Activated T-helper 2 cell treated with anti-CD3 and anti-CD28 coated beads, Interferon-gamma antibody, Interleukin-2, Interleukin-4, amounts not matched to agents 10 μg/mL and 5 μg/mL and 100 μg/mL, durations not matched to agents 14 hours and 24 hours and 36 hours (primary cell): ENCODE results near the gene MRPS31. TPM values are rescaled to one million over a fixed set of nuclear protein-coding genes. Genes with fewer than 3 reads are reported as not detected.
"Not testable (repeated sequence)": the region's sequence is repeated elsewhere in the genome, so short reads cannot be mapped to it uniquely, and the experiment has no call there.

ENCODE experiments used
- DNase-seq: peaks from one replicate; pipeline ENCODE4 v3.0.0; 2021; ENCODE audit warnings: low spot score
- H3K27ac Mint-ChIP-seq: one replicate; pipeline ENCODE4 v1.8.0; 2021; ENCODE audit warnings: mixed read lengths
- H3K27me3 Mint-ChIP-seq: one replicate; pipeline ENCODE4 v1.8.0; 2021; ENCODE audit warnings: low read depth, mixed read lengths
- H3K36me3 Mint-ChIP-seq: one replicate; pipeline ENCODE4 v1.8.0; 2021; ENCODE audit warnings: low read depth, mixed read lengths
- H3K4me1 Mint-ChIP-seq: one replicate; pipeline ENCODE4 v1.8.0; 2021; ENCODE audit warnings: low read depth, mixed read lengths
- H3K4me3 Mint-ChIP-seq: one replicate; pipeline ENCODE4 v1.8.0; 2021; ENCODE audit warnings: low read depth, mild to moderate bottlenecking, moderate library complexity, mixed read lengths
- H3K9me3 Mint-ChIP-seq: one replicate; pipeline ENCODE4 v1.8.0; 2021; ENCODE audit warnings: mixed read lengths
- intact Hi-C: fragments of 100-400 bp; cut with micrococcal nuclease; formaldehyde crosslinking; loops from one replicate; pipeline ENCODE4 v1.15.1; 2023
- total RNA-seq: library from RNA; stranded (reverse); gene quantifications from 2 replicates; pipeline ENCODE4 v1.2.3, GENCODE V29; 2022

Gene MRPS31
- total RNA-seq, 1 donor from 2014 or later = 43.1 TPM

DNA sequence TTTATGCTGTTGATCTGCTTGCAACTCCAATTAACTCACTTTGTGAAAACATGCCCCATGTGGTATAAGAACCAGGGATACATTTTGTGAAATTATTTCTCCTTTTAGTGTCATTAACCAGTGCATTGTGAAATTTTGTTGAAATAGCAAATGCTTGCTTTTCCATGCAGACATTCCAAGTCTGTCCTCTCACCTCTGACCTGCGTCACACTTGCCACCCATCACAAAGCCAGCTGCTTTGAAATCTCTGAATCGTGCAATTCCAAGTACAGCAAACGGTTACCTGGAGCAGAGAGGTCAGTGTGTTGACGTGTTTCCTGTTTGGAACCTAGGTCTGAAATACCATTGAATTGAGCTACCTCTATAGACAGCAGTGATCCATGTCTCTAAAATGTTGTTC, 13.6 kb upstream of the MRPS31 start:
- intact Hi-C loops = loop anchor here (10.0 kb wide), 2 partner anchors 680 to 1590 kb away; no protein-coding TSS in a partner anchor
- no peak overlapping the region for H3K4me3 Mint-ChIP-seq

DNA sequence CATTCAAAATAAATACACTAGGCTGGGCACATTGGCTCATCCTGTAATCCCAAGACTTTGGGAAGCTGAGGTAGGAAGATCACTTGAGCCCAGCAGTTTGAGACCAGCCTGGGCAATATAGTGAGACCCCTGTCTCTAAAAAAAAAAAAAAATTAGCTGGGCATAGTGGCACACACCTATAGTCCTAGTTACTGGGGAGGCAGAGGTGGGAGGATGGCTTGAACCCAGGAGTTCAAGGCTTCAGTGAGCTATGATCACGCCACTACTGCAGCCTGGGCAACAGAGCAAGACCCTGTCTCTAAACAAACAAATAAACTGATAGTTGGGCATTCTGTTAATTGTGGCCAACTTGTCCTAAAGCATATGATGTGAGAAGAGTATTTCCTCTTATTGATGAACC, 12.0 kb upstream of the MRPS31 start:
- H3K4me1 Mint-ChIP-seq = peaks cover 28% of the 10 kb centered on the region
- H3K36me3 Mint-ChIP-seq, H3K27me3 Mint-ChIP-seq, H3K9me3 Mint-ChIP-seq, H3K27ac Mint-ChIP-seq, H3K4me3 Mint-ChIP-seq, DNase-seq: not testable (repeated sequence)
- intact Hi-C loops = loop anchor here (10.0 kb wide), 2 partner anchors 678 to 1592 kb away; no protein-coding TSS in a partner anchor

More for the DNA sequence above, 13.6 kb upstream of the MRPS31 start:
- Mint-ChIP-seq H3K4me1 (peaks cover 26% of the 10 kb centered on the region), H3K9me3 (no peaks in the 10 kb centered on the region), H3K27me3 (no peaks in the 10 kb centered on the region), H3K27ac (no peak overlapping the region), H3K36me3 (no peaks in the 10 kb centered on the region)
- DNase-seq = no peak

DNA sequence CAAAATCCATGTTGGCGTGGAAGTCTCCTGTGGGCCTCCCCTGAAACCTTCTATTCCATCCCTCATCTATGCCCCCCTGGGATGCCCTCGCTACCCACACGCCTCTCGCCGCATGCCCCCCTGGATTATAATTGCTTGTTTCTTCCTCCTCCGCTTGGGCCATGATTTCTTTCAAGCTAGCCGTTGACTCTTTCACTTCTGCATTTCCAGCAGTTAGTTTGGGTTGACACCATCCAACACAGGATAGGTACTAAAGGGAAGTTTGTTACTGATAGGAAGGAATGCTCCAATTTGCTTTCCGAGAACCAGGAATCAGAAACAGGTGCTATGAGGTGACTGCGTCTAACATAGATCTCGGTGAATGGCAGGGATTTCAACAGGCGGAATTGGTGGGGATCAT, 10.7 kb upstream of the MRPS31 start:
- DNase-seq = no peak
- Mint-ChIP-seq H3K4me3 (no peak overlapping the region), H3K4me1 (peaks cover 27% of the 10 kb centered on the region), H3K27ac (no peak overlapping the region), H3K27me3 (no peaks in the 10 kb centered on the region), H3K9me3 (no peaks in the 10 kb centered on the region), H3K36me3 (no peaks in the 10 kb centered on the region)
- intact Hi-C loops = loop anchor here (10.0 kb wide), 2 partner anchors 677 to 1593 kb away; no protein-coding TSS in a partner anchor

DNA sequence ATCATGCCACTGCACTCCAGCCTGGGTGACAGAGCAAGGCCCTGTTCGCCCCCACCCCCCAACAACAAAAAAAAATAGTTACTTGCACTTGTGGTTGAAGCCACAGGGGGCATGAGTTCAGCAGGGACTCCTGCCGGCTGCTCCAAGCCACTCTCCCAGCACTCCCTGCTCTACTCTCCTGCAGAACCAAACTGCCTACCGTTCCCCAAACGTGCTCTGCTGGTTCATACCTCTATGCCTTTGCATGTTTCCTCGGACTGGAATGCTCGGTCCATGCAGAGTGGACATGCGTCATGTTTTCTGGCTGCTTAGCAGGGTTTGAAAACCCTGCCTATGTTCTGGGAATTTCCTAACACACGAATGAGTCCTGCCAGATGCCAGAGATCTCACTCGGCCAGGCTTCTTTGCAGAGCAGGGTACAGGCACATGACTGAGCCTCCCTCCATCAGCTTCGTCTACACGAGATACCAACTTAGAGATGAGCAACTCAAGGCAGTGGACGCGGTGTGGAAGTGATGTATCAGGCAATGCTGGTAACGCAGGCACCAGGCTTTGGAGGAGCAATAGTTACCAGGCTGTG, 9.9 kb upstream of the MRPS31 start:
- Mint-ChIP-seq H3K27me3 (no peaks in the 10 kb centered on the region), H3K4me1 (peaks cover 26% of the 10 kb centered on the region), H3K9me3 (no peaks in the 10 kb centered on the region), H3K36me3 (no peaks in the 10 kb centered on the region), H3K4me3 (no peak overlapping the region), H3K27ac (no peak overlapping the region)
- DNase-seq = no peak
- intact Hi-C loops = loop anchor here (10.0 kb wide), 2 partner anchors 676 to 1594 kb away; no protein-coding TSS in a partner anchor

DNA sequence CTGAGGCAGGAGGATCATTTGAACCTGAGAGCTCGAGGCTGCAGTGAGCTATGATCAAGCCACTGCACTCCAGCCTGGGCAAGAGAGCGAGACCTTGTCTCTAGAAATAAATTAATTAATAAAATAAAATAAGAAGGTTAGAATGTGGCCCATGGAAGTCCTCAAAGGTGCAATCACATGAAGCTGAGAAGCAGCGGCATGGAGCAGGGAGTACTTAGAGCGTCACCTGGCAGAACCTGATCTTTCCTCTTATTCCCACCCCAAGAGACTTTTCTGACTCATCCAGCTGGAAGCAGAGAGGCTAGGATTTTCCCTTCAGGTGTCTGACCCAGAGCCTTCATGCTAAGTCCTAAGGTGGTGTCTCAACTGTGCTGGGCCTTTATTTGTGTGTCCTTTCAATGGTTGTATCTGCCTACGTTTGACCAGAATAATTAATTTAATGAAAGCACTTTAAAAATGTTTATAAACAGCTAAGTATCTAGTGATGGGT, 8.9 kb upstream of the MRPS31 start:
- no peak overlapping the region for H3K4me3 Mint-ChIP-seq
- no peaks in the 10 kb centered on the region for H3K27me3 Mint-ChIP-seq
- H3K36me3 Mint-ChIP-seq = no peaks in the 10 kb centered on the region
- peaks cover 35% of the 10 kb centered on the region for H3K4me1 Mint-ChIP-seq
- H3K27ac Mint-ChIP-seq = no peak overlapping the region
- DNase-seq = no peak
- intact Hi-C loops = loop anchor here (5.0 to 10.0 kb wide), 8 partner anchors 237 to 1745 kb away; partner anchors contain the start of genes ELF1, NHLRC3, PROSER1 and RGCC
- H3K9me3 Mint-ChIP-seq = no peaks in the 10 kb centered on the region

DNA sequence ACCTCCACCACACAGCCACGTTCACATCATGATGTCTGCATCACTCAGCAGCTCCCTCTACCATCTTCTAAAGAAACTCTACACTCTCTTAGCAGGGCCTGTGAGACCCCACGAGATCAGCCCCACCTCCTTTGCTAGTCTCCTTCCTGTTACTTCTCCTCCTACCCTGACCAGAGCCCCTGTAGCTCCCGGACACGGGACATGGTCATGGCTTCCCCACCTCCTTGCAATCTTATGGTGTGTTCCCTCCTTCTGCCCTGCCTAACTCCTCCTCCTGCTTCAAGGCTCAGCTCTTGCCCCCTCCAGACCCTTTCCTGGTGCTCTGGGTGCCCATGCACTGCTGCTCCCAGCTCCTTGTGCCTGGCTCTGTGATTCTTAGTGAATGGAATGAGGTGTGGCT, 8.1 kb upstream of the MRPS31 start:
- Mint-ChIP-seq H3K4me3 (no peak overlapping the region), H3K27ac (no peak overlapping the region)

DNA sequence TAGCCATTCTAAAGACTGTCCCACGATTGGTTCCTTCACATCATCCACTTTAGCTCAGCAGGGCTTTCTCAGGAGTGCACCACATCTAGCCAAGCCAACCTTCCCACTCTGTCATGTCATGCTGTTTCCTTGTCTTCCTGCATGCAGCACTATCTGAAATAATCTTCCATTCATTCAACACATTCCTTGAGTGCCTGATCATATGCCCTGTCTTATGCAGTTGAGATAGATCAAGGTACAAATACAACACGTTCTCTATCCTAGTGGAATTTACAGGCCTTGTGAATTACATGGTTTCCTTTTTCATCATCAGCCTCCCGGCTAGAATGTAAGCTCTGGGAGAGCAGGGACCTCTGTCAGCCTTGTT, 6.8 kb upstream of the MRPS31 start:
- Mint-ChIP-seq H3K36me3 (no peaks in the 10 kb centered on the region), H3K4me1 (peaks cover 35% of the 10 kb centered on the region), H3K27ac (peak overlapping the region; percentile 99), H3K27me3 (no peaks in the 10 kb centered on the region), H3K9me3 (no peaks in the 10 kb centered on the region), H3K4me3 (no peak overlapping the region)
- no peak for DNase-seq
- intact Hi-C loops = loop anchor here (1.0 to 10.0 kb wide), 13 partner anchors 10 to 1743 kb away; partner anchors contain the start of genes ELF1, NHLRC3, PROSER1 and RGCC

More for the DNA sequence above, 8.1 kb upstream of the MRPS31 start:
- H3K36me3 Mint-ChIP-seq = no peaks in the 10 kb centered on the region
- H3K4me1 Mint-ChIP-seq = peaks cover 33% of the 10 kb centered on the region
- no peaks in the 10 kb centered on the region for H3K27me3 Mint-ChIP-seq
- intact Hi-C loops = loop anchor here (5.0 to 10.0 kb wide), 6 partner anchors 238 to 1744 kb away; partner anchors contain the start of genes ELF1, NHLRC3, PROSER1 and RGCC
- H3K9me3 Mint-ChIP-seq = no peaks in the 10 kb centered on the region
- DNase-seq = no peak

DNA sequence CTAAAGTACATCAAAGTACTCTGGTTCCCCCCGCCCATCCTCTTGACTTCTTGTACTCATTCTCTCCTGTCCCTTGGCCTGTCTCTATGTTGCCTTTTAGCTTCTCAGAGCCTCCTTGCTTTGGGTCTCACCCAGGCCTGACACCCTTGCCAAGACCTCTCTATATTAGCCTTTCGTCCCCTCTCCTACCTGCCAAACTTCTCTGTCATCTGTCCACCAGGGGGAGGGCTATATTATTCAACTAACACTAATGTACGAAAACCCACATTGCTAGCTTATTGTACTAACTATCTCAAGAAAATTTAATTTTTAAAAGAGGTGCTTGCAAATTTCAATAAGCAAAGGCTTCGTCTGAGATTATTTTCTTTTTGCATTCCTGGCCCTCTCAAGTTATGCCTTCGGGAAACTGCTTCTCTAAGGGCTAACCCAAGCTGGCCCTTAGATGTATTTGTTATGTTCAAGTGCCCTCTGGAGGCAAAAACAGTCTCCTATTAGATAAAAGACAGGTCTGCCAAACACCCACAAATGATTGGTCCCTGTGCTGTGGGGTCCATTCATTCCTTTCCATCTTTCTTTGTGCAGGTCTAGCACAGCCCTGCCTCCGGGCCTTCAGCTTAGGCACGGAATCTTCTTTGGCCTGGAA, 6.3 kb upstream of the MRPS31 start:
- Mint-ChIP-seq H3K9me3 (no peaks in the 10 kb centered on the region), H3K4me3 (peak overlapping the region; percentile 72), H3K27ac (peak overlapping the region; percentile 99), H3K27me3 (no peaks in the 10 kb centered on the region), H3K4me1 (peaks cover 35% of the 10 kb centered on the region), H3K36me3 (no peaks in the 10 kb centered on the region)
- intact Hi-C loops = loop anchor here (1.0 to 10.0 kb wide), 13 partner anchors 10 to 1742 kb away; partner anchors contain the start of genes ELF1, NHLRC3, PROSER1 and RGCC
- peak; percentile 36 for DNase-seq

DNA sequence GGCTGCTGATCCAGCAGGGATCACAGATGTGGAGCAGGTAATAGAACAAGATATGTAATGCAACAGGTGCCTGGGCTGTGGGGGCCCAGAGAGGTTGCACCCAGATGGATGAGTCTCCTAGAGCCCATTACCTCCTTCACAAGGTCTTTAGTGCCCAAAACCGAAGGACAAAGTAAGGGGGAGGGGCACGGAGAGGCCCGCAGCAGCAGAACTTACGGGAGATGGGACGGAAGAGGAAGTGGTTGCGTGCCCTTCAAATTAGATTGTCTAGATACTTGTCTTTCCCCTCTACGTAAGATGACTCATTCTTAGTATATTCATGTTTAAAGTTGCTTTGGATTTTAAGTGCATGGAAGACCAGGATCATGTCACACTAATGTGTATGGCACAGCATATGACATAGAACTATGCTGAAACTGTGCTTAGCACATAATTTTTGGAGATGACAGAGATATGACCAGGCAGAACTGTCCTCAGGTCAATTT, 5.7 kb upstream of the MRPS31 start:
- H3K4me3 Mint-ChIP-seq = peak overlapping the region; percentile 72
- H3K9me3 Mint-ChIP-seq = no peaks in the 10 kb centered on the region
- DNase-seq = peak; percentile 77
- intact Hi-C loops = loop anchor here (1.0 to 10.0 kb wide), 13 partner anchors 11 to 1742 kb away; partner anchors contain the start of genes ELF1, NHLRC3, PROSER1 and RGCC
- no peaks in the 10 kb centered on the region for H3K36me3 Mint-ChIP-seq
- peaks cover 35% of the 10 kb centered on the region for H3K4me1 Mint-ChIP-seq
- H3K27me3 Mint-ChIP-seq = no peaks in the 10 kb centered on the region
- H3K27ac Mint-ChIP-seq = peak overlapping the region; percentile 99

DNA sequence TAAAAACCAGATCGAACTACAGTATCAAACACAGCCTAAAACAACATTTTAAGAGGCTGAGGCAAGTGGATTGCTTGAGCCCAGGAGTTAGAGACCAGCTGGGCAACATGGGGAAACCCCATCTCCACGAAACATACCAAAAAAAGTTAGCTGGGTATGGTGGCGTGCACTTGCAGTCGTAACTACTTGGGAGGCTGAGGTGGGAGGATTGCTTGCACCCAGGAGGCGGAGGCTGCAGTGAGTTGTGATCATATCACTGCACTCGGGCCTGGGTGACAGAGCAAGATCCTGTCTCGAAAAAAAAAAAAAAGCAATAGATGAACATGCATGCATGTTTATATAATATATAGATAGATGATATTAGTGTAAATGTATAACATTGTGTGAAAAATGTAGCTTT, 5.2 kb upstream of the MRPS31 start:
- Mint-ChIP-seq H3K4me1 (peaks cover 35% of the 10 kb centered on the region), H3K4me3 (no peak overlapping the region), H3K36me3 (peaks cover under 1% of the 10 kb centered on the region), H3K27ac (peak overlapping the region; percentile 99), H3K27me3 (no peaks in the 10 kb centered on the region), H3K9me3 (no peaks in the 10 kb centered on the region)
- intact Hi-C loops = loop anchor here (2.0 to 10.0 kb wide), 8 partner anchors 145 to 1741 kb away; partner anchors contain the start of genes ELF1, NHLRC3, PROSER1 and RGCC
- DNase-seq = no peak

DNA sequence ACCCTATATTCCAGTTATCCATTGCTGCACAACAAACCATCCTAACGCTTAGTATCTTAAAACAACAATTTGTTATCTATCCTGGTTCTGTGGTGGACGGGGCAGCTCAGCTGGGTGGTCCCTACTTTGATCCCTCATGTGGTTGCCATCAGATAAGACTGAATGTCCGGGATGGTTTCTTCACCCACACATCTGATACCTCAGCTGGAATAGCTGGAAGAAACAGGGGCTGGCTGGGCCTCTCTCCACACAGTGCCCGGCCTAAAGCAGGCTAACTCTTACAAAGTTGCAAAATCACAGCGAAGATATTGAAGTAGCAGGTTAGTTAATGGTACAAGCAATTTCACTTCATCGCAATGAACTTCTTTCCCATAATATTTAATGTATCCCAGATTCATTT, 3.7 kb upstream of the MRPS31 start:
- peaks cover 43% of the 10 kb centered on the region for H3K4me1 Mint-ChIP-seq
- intact Hi-C loops = loop anchor here (5.0 to 10.0 kb wide), 7 partner anchors 243 to 1740 kb away; partner anchors contain the start of genes ELF1, NHLRC3, PROSER1 and RGCC

DNA sequence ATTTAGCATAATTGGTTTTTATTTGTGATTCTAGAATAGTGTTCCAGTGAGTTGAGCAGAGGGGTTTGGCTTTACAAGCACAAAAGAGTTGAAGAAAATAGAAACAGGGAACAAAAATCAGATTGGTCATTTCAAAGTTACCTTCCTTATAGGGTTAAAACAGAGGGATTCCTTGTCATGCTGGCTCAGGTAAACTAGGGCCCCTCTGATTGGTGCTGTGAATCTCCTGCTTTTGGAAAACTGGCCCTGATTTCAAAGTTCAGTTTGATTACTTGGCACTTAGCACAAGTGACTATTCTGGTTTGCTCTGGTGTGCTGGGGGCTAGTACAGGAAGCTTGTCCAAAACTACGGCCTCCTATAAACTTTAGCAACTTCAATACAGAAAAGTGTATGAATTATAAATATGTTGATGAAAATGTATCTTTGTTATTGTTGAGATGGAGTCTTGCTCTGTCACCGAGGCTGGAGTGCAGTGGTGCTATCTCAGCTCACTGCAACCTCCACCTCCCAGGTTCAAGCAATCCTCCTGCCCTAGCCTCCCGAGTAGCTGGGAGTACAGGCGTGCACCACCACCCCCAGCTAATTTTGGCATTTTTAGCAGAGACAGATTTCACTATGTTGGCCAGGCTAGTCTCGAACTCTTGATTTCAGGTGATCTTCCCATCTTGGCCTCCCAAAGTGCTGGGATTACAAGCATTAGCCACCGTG, 1.9 kb upstream of the MRPS31 start:
- Mint-ChIP-seq H3K4me3 (peak overlapping the region; percentile 27), H3K9me3 (no peaks in the 10 kb centered on the region), H3K27me3 (no peaks in the 10 kb centered on the region), H3K36me3 (peaks cover 14% of the 10 kb centered on the region), H3K27ac (no peak overlapping the region), H3K4me1 (peaks cover 44% of the 10 kb centered on the region)
- intact Hi-C loops = loop anchor here (5.0 to 10.0 kb wide), 6 partner anchors 256 to 1738 kb away; partner anchors contain the start of genes NHLRC3, PROSER1 and RGCC
- no peak for DNase-seq

More for the DNA sequence above, 3.7 kb upstream of the MRPS31 start:
- Mint-ChIP-seq H3K4me3 (no peak overlapping the region), H3K27me3 (no peaks in the 10 kb centered on the region), H3K27ac (no peak overlapping the region), H3K36me3 (peaks cover 9% of the 10 kb centered on the region), H3K9me3 (no peaks in the 10 kb centered on the region)
- no peak for DNase-seq
